Retina (tissue), 1 donor: ENCODE measurements around the gene IRAK2.

Experiments used
- DNase-seq: peaks from one replicate; pipeline ENCODE4 v3.0.0-alpha.2; 2016

The IRAK2 gene

GRCh38 chr3:10192953-10193691, 28.4 kb downstream of the IRAK2 start:
- DNase-seq, result peak; percentile 14

GRCh38 chr3:10193692-10194327, 29.1 kb downstream of the IRAK2 start:
- DNase-seq, result no peak

- no peak for DNase-seq
Observed at GRCh38 chr3:10194328-10195071, 29.8 kb downstream of the IRAK2 start.

- DNase-seq, result no peak
Observed at GRCh38 chr3:10195366-10196089, 30.8 kb downstream of the IRAK2 start.

- DNase-seq, result no peak
Observed at GRCh38 chr3:10196389-10197052, 31.8 kb downstream of the IRAK2 start.

- no peak for DNase-seq
Observed at GRCh38 chr3:10198226-10198625, 33.5 kb downstream of the IRAK2 start.

GRCh38 chr3:10198761-10199649, 34.3 kb downstream of the IRAK2 start:
- DNase-seq, result no peak

GRCh38 chr3:10204921-10205320, 40.2 kb downstream of the IRAK2 start:
- DNase-seq, result no peak

GRCh38 chr3:10205451-10206165, 40.9 kb downstream of the IRAK2 start:
- DNase-seq, result no peak

GRCh38 chr3:10206166-10206511, 41.4 kb downstream of the IRAK2 start:
- no peak for DNase-seq

- no peak for DNase-seq
Observed at GRCh38 chr3:10213156-10213792, 48.6 kb downstream of the IRAK2 start.

GRCh38 chr3:10215578-10216368, 51.1 kb downstream of the IRAK2 start:
- no peak for DNase-seq

- DNase-seq, result no peak
Observed at GRCh38 chr3:10217359-10217758, 52.6 kb downstream of the IRAK2 start.

- no peak for DNase-seq
Observed at GRCh38 chr3:10219737-10220136, 55.0 kb downstream of the IRAK2 start.

GRCh38 chr3:10223676-10224639, 59.2 kb downstream of the IRAK2 start:
- no peak for DNase-seq

- DNase-seq, result peak; percentile 28
Observed at GRCh38 chr3:10224794-10225665, 60.3 kb downstream of the IRAK2 start.

- DNase-seq, result no peak
Observed at GRCh38 chr3:10226293-10226692, 61.6 kb downstream of the IRAK2 start.
